Right atrium auricular region (tissue), 2 donors: ENCODE measurements around the gene ABCB10. TPM values are rescaled to one million over a fixed set of nuclear protein-coding genes. Genes with fewer than 3 reads are reported as not detected.

Experiments
- DNase-seq: peaks from one replicate; pipeline ENCODE4 v3.0.0-alpha.2; 2019; ENCODE audit warnings: low spot score
- H3K27ac ChIP-seq, 2 donors: fragments of 200-600 bp; sonication (generic); 1 replicate in 1 of 2; 2 replicates in 1 of 2; pipeline ENCODE4 v1.5.1; 2016 to 2019
- H3K27me3 ChIP-seq, 2 donors: fragments of 200-600 bp; sonication (generic); one replicate each; pipeline versions ENCODE4 v1.5.1 to v1.6.0; 2017 to 2019
- H3K36me3 ChIP-seq: fragments of 200-600 bp; sonication (generic); one replicate; pipeline ENCODE4 v1.5.1; 2016
- H3K4me1 ChIP-seq, 2 donors: fragments of 200-600 bp; sonication (generic); one replicate each; pipeline versions ENCODE4 v1.5.1 to v1.6.0; 2017 to 2019
- H3K4me3 ChIP-seq, 2 donors: fragments of 200-600 bp; sonication (generic); 1 replicate in 1 of 2; 2 replicates in 1 of 2; pipeline ENCODE4 v1.5.1; 2017 to 2019; ENCODE audit warnings: mild to moderate bottlenecking in 1 of 2, moderate library complexity in 1 of 2
- H3K9me3 ChIP-seq, 2 donors: fragments of 200-600 bp; sonication (generic); one replicate each; pipeline ENCODE4 v1.5.1; 2019
- total RNA-seq, 2 donors: library from RNA; depleted of rRNA; stranded (reverse); fragments of >200 nt; gene quantifications; one replicate each; pipeline ENCODE4 v1.1.0, GENCODE V29; 2016
- TF ChIP-seq, protein P1 (sequence below), 2 donors: fragments of 200-600 bp; sonication (generic); IDR thresholded peaks; one replicate each; pipeline ENCODE4 v1.5.1; 2019; ENCODE audit warnings: antibody characterized with exemption in 2 of 2

ABCB10 gene
- total RNA-seq, 2 donors from 2014 or later = 8.6 to 9.2 TPM

DNA sequence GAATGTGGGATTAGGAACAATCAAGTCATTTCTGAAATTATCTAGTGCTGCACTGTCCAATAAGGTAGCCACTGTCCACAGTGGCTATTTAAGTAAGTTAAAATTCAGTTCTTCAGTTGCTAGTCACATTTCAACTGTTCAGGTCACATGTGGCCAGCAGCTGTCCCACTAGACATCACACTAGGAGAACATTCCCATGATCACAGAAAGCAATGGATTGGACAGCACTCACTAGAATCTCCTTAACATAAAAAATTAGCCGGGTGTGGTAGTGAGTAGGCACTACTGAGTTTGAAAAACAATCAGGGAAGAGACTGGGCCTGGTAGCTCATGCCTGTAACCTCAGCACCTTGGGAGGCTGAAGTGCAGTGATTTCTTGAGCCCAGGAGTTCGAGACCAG lies 84.0 kb downstream of the ABCB10 start:
- Histone ChIP-seq H3K4me3 (no peak overlapping the region), H3K36me3 (peaks cover 56% of the 10 kb centered on the region), H3K9me3 (no peaks in the 10 kb centered on the region), H3K4me1 (no peaks in the 10 kb centered on the region), H3K27me3 (no peaks in the 10 kb centered on the region), H3K27ac (no peak overlapping the region)
- no peak for DNase-seq
- TF ChIP-seq, protein P1, sequence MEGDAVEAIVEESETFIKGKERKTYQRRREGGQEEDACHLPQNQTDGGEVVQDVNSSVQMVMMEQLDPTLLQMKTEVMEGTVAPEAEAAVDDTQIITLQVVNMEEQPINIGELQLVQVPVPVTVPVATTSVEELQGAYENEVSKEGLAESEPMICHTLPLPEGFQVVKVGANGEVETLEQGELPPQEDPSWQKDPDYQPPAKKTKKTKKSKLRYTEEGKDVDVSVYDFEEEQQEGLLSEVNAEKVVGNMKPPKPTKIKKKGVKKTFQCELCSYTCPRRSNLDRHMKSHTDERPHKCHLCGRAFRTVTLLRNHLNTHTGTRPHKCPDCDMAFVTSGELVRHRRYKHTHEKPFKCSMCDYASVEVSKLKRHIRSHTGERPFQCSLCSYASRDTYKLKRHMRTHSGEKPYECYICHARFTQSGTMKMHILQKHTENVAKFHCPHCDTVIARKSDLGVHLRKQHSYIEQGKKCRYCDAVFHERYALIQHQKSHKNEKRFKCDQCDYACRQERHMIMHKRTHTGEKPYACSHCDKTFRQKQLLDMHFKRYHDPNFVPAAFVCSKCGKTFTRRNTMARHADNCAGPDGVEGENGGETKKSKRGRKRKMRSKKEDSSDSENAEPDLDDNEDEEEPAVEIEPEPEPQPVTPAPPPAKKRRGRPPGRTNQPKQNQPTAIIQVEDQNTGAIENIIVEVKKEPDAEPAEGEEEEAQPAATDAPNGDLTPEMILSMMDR (IDR thresholded peaks at IDR 0.05) = no peak

DNA sequence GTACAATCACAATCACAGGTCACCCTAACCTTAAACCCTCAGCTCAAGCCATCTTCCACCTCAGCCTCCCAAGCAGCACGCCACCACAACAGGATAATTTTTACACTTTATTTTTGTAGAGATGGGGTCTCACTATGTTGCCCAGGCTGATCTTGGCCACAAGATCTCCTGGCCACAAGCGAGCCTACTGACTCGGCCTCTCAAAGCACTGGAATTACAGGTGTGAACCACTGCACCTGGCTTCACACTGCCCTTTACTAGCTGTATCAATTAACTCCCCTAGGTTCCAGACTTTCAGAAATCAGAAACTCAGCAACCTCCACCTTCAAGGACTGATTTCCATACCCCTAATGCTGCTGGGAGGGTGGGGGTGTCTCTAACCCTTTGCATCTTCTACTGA lies 87.3 kb downstream of the ABCB10 start:
- Histone ChIP-seq H3K9me3 (no peaks in the 10 kb centered on the region), H3K27me3 (no peaks in the 10 kb centered on the region), H3K27ac (no peak overlapping the region), H3K4me3 (no peak overlapping the region), H3K36me3 (peaks cover 53% of the 10 kb centered on the region), H3K4me1 (no peaks in the 10 kb centered on the region)
- TF ChIP-seq, protein P1 (IDR thresholded peaks at IDR 0.05) = no peak
- DNase-seq = no peak

DNA sequence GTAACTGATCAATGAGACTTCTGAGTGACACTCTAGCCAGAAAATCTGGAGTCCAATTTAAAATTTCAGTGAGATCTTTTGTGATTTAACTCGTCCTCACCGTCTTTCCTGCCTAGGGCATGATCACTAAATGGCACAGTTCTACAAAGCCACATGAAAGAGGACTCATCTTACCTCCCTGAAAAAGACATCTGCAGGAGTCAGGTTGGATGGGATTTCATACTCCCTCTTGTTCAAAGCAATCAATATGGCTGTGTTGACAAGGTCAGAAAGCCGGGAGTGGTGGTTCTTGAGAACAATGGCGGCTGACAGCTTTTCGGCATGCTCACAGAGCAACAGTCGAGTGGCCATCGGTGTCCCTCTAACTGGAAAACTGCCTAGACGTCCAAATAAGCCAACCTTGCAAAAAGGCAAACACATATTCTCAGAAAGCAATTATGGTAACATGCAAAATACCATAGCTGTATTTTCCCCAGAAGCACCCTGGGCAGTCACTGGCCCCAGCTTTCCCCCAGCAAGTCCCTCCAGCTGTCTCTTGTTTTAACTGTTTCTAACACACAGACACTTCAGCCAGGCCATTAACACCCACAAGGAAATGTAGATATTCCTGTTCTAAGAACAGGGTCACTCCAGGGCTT lies 88.0 kb downstream of the ABCB10 start:
- TF ChIP-seq, protein P1 (IDR thresholded peaks at IDR 0.05) = no peak
- peaks cover 49% of the 10 kb centered on the region for H3K36me3 ChIP-seq

DNA sequence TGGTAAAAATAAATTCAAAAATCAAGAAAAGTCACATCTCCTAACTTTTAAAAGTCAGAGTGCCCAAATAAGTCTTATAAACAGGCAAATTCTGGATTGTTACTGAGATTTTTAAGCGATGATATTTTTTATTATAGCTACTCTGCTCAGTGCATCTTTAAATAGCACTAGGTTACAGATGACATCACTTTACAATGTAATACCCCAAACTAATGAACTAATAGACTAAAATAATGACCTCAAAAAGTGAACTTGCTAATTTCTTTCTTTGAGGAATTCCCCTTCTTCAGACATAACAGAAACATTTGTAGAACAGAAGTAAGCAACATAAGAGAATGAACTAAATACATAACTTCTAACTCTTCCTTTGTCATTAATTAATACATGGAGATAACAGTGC lies 91.6 kb downstream of the ABCB10 start:
- TF ChIP-seq, protein P1 (IDR thresholded peaks at IDR 0.05) = no peak
- peaks cover 46% of the 10 kb centered on the region for H3K36me3 ChIP-seq
- no peaks in the 10 kb centered on the region for H3K27me3 ChIP-seq
- no peak overlapping the region for H3K4me3 ChIP-seq
- H3K27ac ChIP-seq = no peak overlapping the region
- no peaks in the 10 kb centered on the region for H3K9me3 ChIP-seq
- DNase-seq = no peak
- H3K4me1 ChIP-seq = no peaks in the 10 kb centered on the region

More for the DNA sequence above, 88.0 kb downstream of the ABCB10 start:
- Histone ChIP-seq H3K4me3 (no peak overlapping the region), H3K27me3 (no peaks in the 10 kb centered on the region), H3K4me1 (no peaks in the 10 kb centered on the region), H3K27ac (no peak overlapping the region), H3K9me3 (no peaks in the 10 kb centered on the region)
- no peak for DNase-seq

Other genes with a start within 250 kb of the ABCB10 start
- 1 to 10 TPM; 2.6 to 2.7 TPM for gene CCSAP, start 215.7 kb downstream of the ABCB10 start, total RNA-seq
- 1,000 to 10,000 TPM in 1 of 2 donors, 100 to 1,000 TPM in 1; 422 to 3,527 TPM for gene ACTA1, start 124.6 kb downstream of the ABCB10 start, total RNA-seq
- 10 to 100 TPM; 19.7 to 21.0 TPM for gene NUP133, start 50.4 kb downstream of the ABCB10 start, total RNA-seq
- 10 to 100 TPM in 1 of 2 donors, 1 to 10 TPM in 1; 8.6 to 12.7 TPM for gene TAF5L, start 67.4 kb upstream of the ABCB10 start, total RNA-seq
- gene URB2, start 67.5 kb upstream of the ABCB10 start, total RNA-seq = 1 to 10 TPM; 4.5 to 7.1 TPM